HepG2 (cell line): ENCODE measurements around the gene EMC9. TPM values are rescaled to one million over a fixed set of nuclear protein-coding genes. Genes with fewer than 3 reads are reported as not detected.
A peak's percentile ranks its signal among the peaks of the same experiment; 100 is the strongest.

Source experiments
- ATAC-seq: fragments of 200-7000 bp; cut with Tn5 transposase; 3 replicates; pipeline ENCODE4 v1.9.1; 2020; ENCODE audit warnings: mild to moderate bottlenecking, moderate library complexity
- BruUV-seq: library from RNA; stranded (reverse); fragments of 400-500 nt; replicated peaks from 2 replicates; lab custom pipeline; 2021; lab: Mats Ljungman, UMichigan
- CTCF ChIA-PET: fragments of 300-600 bp; formaldehyde crosslinking; extraction: SDS; loops from one replicate; lab custom pipeline; 2021; ENCODE audit warnings: low total read pairs, inconsistent platforms, low intra/inter-chr PET ratio; lab: Yijun Ruan, JAX
- POLR2A ChIA-PET: fragments of 350-600 bp; sonication (Branson Sonifier 250); formaldehyde crosslinking; loops from one replicate; lab custom pipeline; 2020; ENCODE audit warnings: antibody characterized with exemption, inconsistent platforms; lab: Yijun Ruan, JAX
- DNase-seq: peaks from one replicate; pipeline ENCODE4 v3.0.0-alpha.2; 2015; ENCODE audit warnings: low spot score
- FAIRE-seq: peaks from 3 replicates; lab custom pipeline; 2011; peaks lifted over from hg19 to GRCh38; lab: Jason Lieb, UNC
- H2AFZ ChIP-seq: one replicate; pipeline ENCODE4 v1.6.1; 2011; ENCODE audit warnings: low read length, inconsistent platforms
- H3K27ac ChIP-seq: fragments of 300-600 bp; 3 replicates; pipeline ENCODE4 v1.8.0; 2011; ENCODE audit warnings: mixed run types, mild to moderate bottlenecking, mixed read lengths, low read length, inconsistent platforms; ENCODE audit not compliant: insufficient read depth; ENCODE audit errors: extremely low read length
- H3K27me3 ChIP-seq, 2 experiments: fragments of 200-600 bp in 1 of 2; 2 replicates in 1 of 2; 3 replicates in 1 of 2; pipeline versions ENCODE4 v1.6.0 to v1.8.0; 2011; ENCODE audit warnings: low read length in 2 of 2, mild to moderate bottlenecking in 2 of 2, moderate library complexity in 2 of 2, inconsistent platforms in 1 of 2; ENCODE audit not compliant: insufficient read depth in 2 of 2, control insufficient read depth in 1 of 2
- H3K36me3 ChIP-seq, 2 experiments: fragments of 200-600 bp in 1 of 2; replicated peaks in 1 of 2; 2 replicates in 1 of 2; 3 replicates in 1 of 2; pipeline versions ENCODE4 v1.5.1 to v1.8.0; 2011; ENCODE audit warnings: low read length in 2 of 2, inconsistent platforms in 1 of 2; ENCODE audit not compliant: insufficient read depth in 2 of 2, control insufficient read depth in 1 of 2
- H3K4me1 ChIP-seq: 2 replicates; pipeline ENCODE4 v1.5.1; 2012; ENCODE audit warnings: low read length, inconsistent platforms; ENCODE audit not compliant: insufficient read depth
- H3K4me2 ChIP-seq: 2 replicates; pipeline ENCODE4 v1.6.0; 2011; ENCODE audit warnings: low read depth, low read length, inconsistent platforms
- H3K4me3 ChIP-seq, 3 experiments: fragments of 200-600 bp in 1 of 3; sonication (generic), shearing (Covaris generic) in 1 of 3; replicated peaks in 1 of 3; 2 replicates each; pipeline ENCODE4 v1.5.1; 2011 to 2016; ENCODE audit warnings: low read length in 3 of 3, inconsistent platforms in 2 of 3, low read depth in 2 of 3, mild to moderate bottlenecking in 2 of 3, control low read depth in 1 of 3, mixed read lengths in 1 of 3; ENCODE audit not compliant: insufficient read depth in 1 of 3
- H3K79me2 ChIP-seq: one replicate; pipeline ENCODE4 v1.6.1; 2011; ENCODE audit warnings: low read length, inconsistent platforms; ENCODE audit not compliant: insufficient read depth
- H3K9ac ChIP-seq: 2 replicates; pipeline ENCODE4 v1.6.0; 2011; ENCODE audit warnings: mild to moderate bottlenecking, low read depth, low read length, inconsistent platforms; ENCODE audit not compliant: insufficient read depth
- H3K9me3 ChIP-seq: 2 replicates; pipeline ENCODE4 v1.5.1; 2012; ENCODE audit warnings: mild to moderate bottlenecking, low read length
- H4K20me1 ChIP-seq: 2 replicates; pipeline ENCODE4 v1.6.0; 2011; ENCODE audit warnings: inconsistent platforms, mild to moderate bottlenecking, low read length, moderate library complexity; ENCODE audit not compliant: insufficient read depth
- AGO2 ChIP-seq: fragments of 200-400 bp; formaldehyde crosslinking; optimal IDR thresholded peaks from 2 replicates; pipeline ENCODE3; 2017; ENCODE audit warnings: mild to moderate bottlenecking, low read depth, low read length, moderate library complexity
- HNRNPH1 ChIP-seq: fragments of 200-400 bp; formaldehyde crosslinking; optimal IDR thresholded peaks from 2 replicates; pipeline ENCODE3; 2017; ENCODE audit warnings: mild to moderate bottlenecking, low read depth, low read length
- IRX3 ChIP-seq: sonication (generic); formaldehyde crosslinking; IDR thresholded peaks from 2 replicates; pipeline ENCODE4 v1.8.1; 2023; ENCODE audit warnings: mild to moderate bottlenecking, low read depth, missing genetic modification reagents, borderline replicate concordance
- KMT2A ChIP-seq: sonication (generic); formaldehyde crosslinking; IDR thresholded peaks from 2 replicates; pipeline ENCODE4 v1.4.0; 2020; ENCODE audit warnings: missing genetic modification reagents
- MAFF ChIP-seq: IDR thresholded peaks from 2 replicates; pipeline ENCODE4 v1.6.1; 2011; ENCODE audit warnings: low read depth, low read length, improper control_type of control experiment
- PITX1 ChIP-seq: sonication (generic); formaldehyde crosslinking; IDR thresholded peaks from 2 replicates; pipeline ENCODE4 v1.5.1; 2020; ENCODE audit warnings: mild to moderate bottlenecking, missing genetic modification reagents
- RARG ChIP-seq: sonication (generic); formaldehyde crosslinking; IDR thresholded peaks from 2 replicates; pipeline ENCODE4 v1.4.0; 2020; ENCODE audit warnings: low read depth, mild to moderate bottlenecking, missing genetic modification reagents
- ZBTB21 ChIP-seq: sonication (generic); formaldehyde crosslinking; IDR thresholded peaks from 2 replicates; pipeline ENCODE4 v1.4.0; 2020; ENCODE audit warnings: missing genetic modification reagents
- ZFYVE20 ChIP-seq: sonication (generic); formaldehyde crosslinking; IDR thresholded peaks from 2 replicates; pipeline ENCODE4 v1.8.0; 2023; ENCODE audit warnings: low read depth, mild to moderate bottlenecking, moderate library complexity, missing genetic modification reagents, borderline replicate concordance
- ZNF296 ChIP-seq: sonication (generic); formaldehyde crosslinking; conservative IDR thresholded peaks from 2 replicates; pipeline ENCODE4 v1.5.0; 2020; ENCODE audit warnings: mild to moderate bottlenecking, missing genetic modification reagents
- ZNF550 ChIP-seq: sonication (generic); formaldehyde crosslinking; IDR thresholded peaks from 2 replicates; pipeline ENCODE4 v1.4.0; 2020; ENCODE audit warnings: mild to moderate bottlenecking, missing genetic modification reagents, borderline replicate concordance
- ZNF788 ChIP-seq: sonication (generic); formaldehyde crosslinking; IDR thresholded peaks from 2 replicates; pipeline ENCODE4 v1.5.0; 2020; ENCODE audit warnings: mild to moderate bottlenecking, missing genetic modification reagents, borderline replicate concordance
- WGBS: methylation state at CpG from one replicate; pipeline ENCODE4 v1.1.6; 2017; ENCODE audit warnings: low lambda C conversion rate; 5-methylcytosine and 5-hydroxymethylcytosine counted together
- in situ Hi-C: cut with HindIII; loops from 2 replicates; pipeline ENCODE4 v1.10.0; 2017; ENCODE audit warnings: low pct_unique_long_range_greater_than_20kb; ENCODE audit not compliant: extremely low pct_ligation_motif_present
- intact Hi-C: fragments of 100-400 bp; cut with micrococcal nuclease; formaldehyde crosslinking; loops from one replicate; pipeline ENCODE4 v1.10.0; 2022; ENCODE audit not compliant: unreplicated experiment
- polyA plus RNA-seq, 8 experiments: library from polyadenylated mRNA; depleted of rRNA in 3 of 8; stranded (reverse) in 7 of 8; unstranded in 1 of 8; fragments of >200 nt; fragmentation: Illumina TruSeq in 4 of 8; extraction: Trizol in 4 of 8; gene quantifications; 2 replicates each; pipeline versions ENCODE4 v1.2.1 to v1.2.3, GENCODE V29; 2011 to 2016; ENCODE audit warnings: low read depth in 4 of 8, missing spikeins in 1 of 8, mixed read lengths in 1 of 8; ENCODE audit not compliant: insufficient read depth in 1 of 8
- total RNA-seq, 5 experiments: library from RNA; depleted of rRNA; stranded (reverse); fragments of >200 nt; fragmentation: Illumina TruSeq; extraction: Trizol; gene quantifications; 2 replicates each; pipeline ENCODE4 v1.2.3, GENCODE V29; 2016; ENCODE audit warnings: low read depth in 1 of 5
- TF ChIP-seq, protein P1 (sequence below): sonication (generic); formaldehyde crosslinking; IDR thresholded peaks from 2 replicates; pipeline ENCODE4 v1.5.0; 2020; ENCODE audit warnings: mild to moderate bottlenecking, missing genetic modification reagents, moderate library complexity
- TF ChIP-seq, protein P2 (sequence below): sonication (generic); formaldehyde crosslinking; IDR thresholded peaks from 2 replicates; pipeline ENCODE4 v1.8.1; 2022; ENCODE audit warnings: mild to moderate bottlenecking, missing genetic modification reagents
- TF ChIP-seq, protein P3 (sequence below): IDR thresholded peaks from 2 replicates; pipeline ENCODE4 v1.6.1; 2016; ENCODE audit warnings: control low read depth
- TF ChIP-seq, protein P4 (sequence below): IDR thresholded peaks from 2 replicates; pipeline ENCODE4 v1.6.1; 2018; ENCODE audit warnings: missing genetic modification reagents
- TF ChIP-seq, protein P5 (sequence below): sonication (generic); formaldehyde crosslinking; IDR thresholded peaks from 2 replicates; pipeline ENCODE4 v1.8.1; 2023; ENCODE audit warnings: mild to moderate bottlenecking, missing genetic modification reagents

Gene EMC9
- total and polyA plus RNA-seq, 2 of the 13 experiments (the other 11 are each of a cell fraction or from before 2014, with no cell fraction given): 60.5 to 78.7 TPM

DNA sequence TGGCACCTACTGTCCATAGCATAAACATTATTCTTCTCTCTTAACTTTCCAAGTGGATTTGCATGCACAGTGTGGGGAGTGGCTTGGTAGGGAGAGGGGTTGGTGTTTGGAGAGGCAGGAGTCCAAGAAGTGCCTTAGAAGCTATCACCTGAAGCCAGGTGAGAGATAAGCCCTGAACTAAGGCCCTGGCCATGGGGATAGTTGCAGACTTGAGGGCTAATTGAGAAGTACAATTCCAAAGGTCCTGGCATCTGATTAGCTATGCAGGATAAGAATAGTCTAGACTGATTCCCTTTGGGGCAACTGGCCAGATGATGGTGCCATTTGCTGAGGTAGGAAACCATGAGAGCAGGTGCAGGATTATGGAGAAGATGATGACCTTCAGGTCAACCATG is 49.3 kb downstream of the EMC9 start (continued):
- TF ChIP-seq, protein P1, sequence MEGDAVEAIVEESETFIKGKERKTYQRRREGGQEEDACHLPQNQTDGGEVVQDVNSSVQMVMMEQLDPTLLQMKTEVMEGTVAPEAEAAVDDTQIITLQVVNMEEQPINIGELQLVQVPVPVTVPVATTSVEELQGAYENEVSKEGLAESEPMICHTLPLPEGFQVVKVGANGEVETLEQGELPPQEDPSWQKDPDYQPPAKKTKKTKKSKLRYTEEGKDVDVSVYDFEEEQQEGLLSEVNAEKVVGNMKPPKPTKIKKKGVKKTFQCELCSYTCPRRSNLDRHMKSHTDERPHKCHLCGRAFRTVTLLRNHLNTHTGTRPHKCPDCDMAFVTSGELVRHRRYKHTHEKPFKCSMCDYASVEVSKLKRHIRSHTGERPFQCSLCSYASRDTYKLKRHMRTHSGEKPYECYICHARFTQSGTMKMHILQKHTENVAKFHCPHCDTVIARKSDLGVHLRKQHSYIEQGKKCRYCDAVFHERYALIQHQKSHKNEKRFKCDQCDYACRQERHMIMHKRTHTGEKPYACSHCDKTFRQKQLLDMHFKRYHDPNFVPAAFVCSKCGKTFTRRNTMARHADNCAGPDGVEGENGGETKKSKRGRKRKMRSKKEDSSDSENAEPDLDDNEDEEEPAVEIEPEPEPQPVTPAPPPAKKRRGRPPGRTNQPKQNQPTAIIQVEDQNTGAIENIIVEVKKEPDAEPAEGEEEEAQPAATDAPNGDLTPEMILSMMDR (CRISPR knock-in tag): peak; percentile 40
- TF ChIP-seq KMT2A (CRISPR knock-in tag) (0 out of 2 replicates have a peak, but pooled peaks have one; percentile 35), RARG (CRISPR knock-in tag) (no peak), PITX1 (CRISPR knock-in tag) (no peak)
- TF ChIP-seq, protein P2, sequence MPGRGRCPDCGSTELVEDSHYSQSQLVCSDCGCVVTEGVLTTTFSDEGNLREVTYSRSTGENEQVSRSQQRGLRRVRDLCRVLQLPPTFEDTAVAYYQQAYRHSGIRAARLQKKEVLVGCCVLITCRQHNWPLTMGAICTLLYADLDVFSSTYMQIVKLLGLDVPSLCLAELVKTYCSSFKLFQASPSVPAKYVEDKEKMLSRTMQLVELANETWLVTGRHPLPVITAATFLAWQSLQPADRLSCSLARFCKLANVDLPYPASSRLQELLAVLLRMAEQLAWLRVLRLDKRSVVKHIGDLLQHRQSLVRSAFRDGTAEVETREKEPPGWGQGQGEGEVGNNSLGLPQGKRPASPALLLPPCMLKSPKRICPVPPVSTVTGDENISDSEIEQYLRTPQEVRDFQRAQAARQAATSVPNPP (CRISPR knock-in tag): peak; percentile 12; the same call in 1 of the 2 replicates
- TF ChIP-seq, all 625 proteins: peak for 10

DNA sequence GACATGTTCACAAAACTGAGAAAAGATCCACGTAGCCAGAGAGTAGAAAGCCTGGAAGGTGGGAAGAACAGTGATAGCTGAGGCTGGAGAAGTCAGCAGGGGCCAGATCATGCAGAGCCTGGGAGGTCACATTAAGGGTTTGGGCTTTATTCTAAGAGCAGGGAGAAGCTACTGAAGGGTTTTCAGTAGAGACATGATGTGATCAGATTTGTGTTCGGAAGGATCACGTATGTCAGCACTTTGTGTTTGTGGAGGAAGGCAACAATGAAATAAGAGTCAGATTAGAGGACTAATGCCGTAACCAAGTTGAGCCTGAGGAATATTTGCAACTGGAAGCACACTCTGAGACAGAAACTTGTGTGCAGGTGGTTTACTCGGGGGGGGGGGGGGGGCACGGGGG is 51.5 kb downstream of the EMC9 start:
- ChIA-PET POLR2A (interaction anchor here (1.0 to 14.4 kb wide), 10 partner anchors 9 to 106 kb away, joined by 3 to 627 read pairs (median 8); partner anchors contain the start of genes CARMIL3, DCAF11, IRF9 and NRL), CTCF (interaction anchor here (0.7 to 4.2 kb wide), 11 partner anchors 8 to 115 kb away, joined by 3 to 109 read pairs (median 4); partner anchors contain the start of gene IRF9)
- WGBS: 53% methylated on average over 6 of the region's 6 CpGs
- H3K9ac ChIP-seq: no peak overlapping the region
- peaks cover 53% of the 10 kb centered on the region for H3K4me1 ChIP-seq
- H3K27ac ChIP-seq: no peak overlapping the region
- no peak for FAIRE-seq
- H3K79me2 ChIP-seq: peaks cover 7% of the 10 kb centered on the region
- no peak for DNase-seq
- H3K4me3 ChIP-seq: no peak overlapping the region
- H3K36me3 ChIP-seq: no peaks in the 10 kb centered on the region
- H4K20me1 ChIP-seq: no peaks in the 10 kb centered on the region
- ATAC-seq: no peak
- in situ Hi-C loops: loop anchor here (5.0 kb wide), 2 partner anchors 33 to 78 kb away; no protein-coding TSS in a partner anchor
- BruUV-seq: no TSS peak
- no peak overlapping the region for H2AFZ ChIP-seq
- intact Hi-C loops: loop anchor here (1.0 to 5.0 kb wide), 6 partner anchors 18 to 478 kb away; no protein-coding TSS in a partner anchor
- H3K27me3 ChIP-seq: peaks cover 2 to 15% of the 10 kb centered on the region in 2 experiments; a peak in 3 of 5 replicates
- H3K9me3 ChIP-seq: no peaks in the 10 kb centered on the region
- H3K4me2 ChIP-seq: no peak overlapping the region
- TF ChIP-seq, protein P3, sequence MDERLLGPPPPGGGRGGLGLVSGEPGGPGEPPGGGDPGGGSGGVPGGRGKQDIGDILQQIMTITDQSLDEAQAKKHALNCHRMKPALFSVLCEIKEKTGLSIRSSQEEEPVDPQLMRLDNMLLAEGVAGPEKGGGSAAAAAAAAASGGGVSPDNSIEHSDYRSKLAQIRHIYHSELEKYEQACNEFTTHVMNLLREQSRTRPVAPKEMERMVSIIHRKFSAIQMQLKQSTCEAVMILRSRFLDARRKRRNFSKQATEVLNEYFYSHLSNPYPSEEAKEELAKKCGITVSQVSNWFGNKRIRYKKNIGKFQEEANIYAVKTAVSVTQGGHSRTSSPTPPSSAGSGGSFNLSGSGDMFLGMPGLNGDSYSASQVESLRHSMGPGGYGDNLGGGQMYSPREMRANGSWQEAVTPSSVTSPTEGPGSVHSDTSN (CRISPR knock-in tag): no peak
- TF ChIP-seq, protein P4, sequence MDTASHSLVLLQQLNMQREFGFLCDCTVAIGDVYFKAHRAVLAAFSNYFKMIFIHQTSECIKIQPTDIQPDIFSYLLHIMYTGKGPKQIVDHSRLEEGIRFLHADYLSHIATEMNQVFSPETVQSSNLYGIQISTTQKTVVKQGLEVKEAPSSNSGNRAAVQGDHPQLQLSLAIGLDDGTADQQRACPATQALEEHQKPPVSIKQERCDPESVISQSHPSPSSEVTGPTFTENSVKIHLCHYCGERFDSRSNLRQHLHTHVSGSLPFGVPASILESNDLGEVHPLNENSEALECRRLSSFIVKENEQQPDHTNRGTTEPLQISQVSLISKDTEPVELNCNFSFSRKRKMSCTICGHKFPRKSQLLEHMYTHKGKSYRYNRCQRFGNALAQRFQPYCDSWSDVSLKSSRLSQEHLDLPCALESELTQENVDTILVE (CRISPR knock-in tag): no peak
- TF ChIP-seq ZBTB21 (no peak), IRX3 (CRISPR knock-in tag) (no peak), ZNF296 (CRISPR knock-in tag) (no peak), ZFYVE20 (CRISPR knock-in tag) (no peak), ZNF788 (CRISPR knock-in tag) (no peak), HNRNPH1 (no peak), ZNF550 (no peak), MAFF (peak; percentile 60), AGO2 (no peak)
- TF ChIP-seq, protein P5, sequence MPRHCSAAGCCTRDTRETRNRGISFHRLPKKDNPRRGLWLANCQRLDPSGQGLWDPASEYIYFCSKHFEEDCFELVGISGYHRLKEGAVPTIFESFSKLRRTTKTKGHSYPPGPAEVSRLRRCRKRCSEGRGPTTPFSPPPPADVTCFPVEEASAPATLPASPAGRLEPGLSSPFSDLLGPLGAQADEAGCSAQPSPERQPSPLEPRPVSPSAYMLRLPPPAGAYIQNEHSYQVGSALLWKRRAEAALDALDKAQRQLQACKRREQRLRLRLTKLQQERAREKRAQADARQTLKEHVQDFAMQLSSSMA (CRISPR knock-in tag): peak; percentile 67; the same call in 1 of the 2 replicates
